H9 (cell line): Measurements from ENCODE around the gene LORICRIN. TPM values are rescaled to one million over a fixed set of nuclear protein-coding genes. Genes with fewer than 3 reads are reported as not detected.

Source experiments
- DNase-seq: peaks from one replicate; pipeline ENCODE4 v3.0.0-alpha.2; 2017
- H2AFZ ChIP-seq: one replicate; pipeline ENCODE4 v1.6.1; 2013; ENCODE audit warnings: mild to moderate bottlenecking, low read length, control low read depth, moderate library complexity
- H2AK5ac ChIP-seq: 2 replicates; pipeline ENCODE4 v1.6.1; 2013; ENCODE audit warnings: low read length, control low read depth, mixed read lengths; ENCODE audit not compliant: insufficient read length
- H2BK120ac ChIP-seq: one replicate; pipeline ENCODE4 v1.6.1; 2013; ENCODE audit warnings: low read depth, mild to moderate bottlenecking, low read length, control low read depth, inconsistent platforms; ENCODE audit not compliant: poor library complexity, severe bottlenecking
- H2BK12ac ChIP-seq: 2 replicates; pipeline ENCODE4 v1.6.1; 2013; ENCODE audit warnings: low read length, control low read depth, mixed read lengths, low read depth; ENCODE audit not compliant: insufficient read length
- H2BK15ac ChIP-seq: 2 replicates; pipeline ENCODE4 v1.6.1; 2013; ENCODE audit warnings: low read depth, low read length, control low read depth
- H2BK20ac ChIP-seq: one replicate; pipeline ENCODE4 v1.6.1; 2013; ENCODE audit warnings: low read depth, mild to moderate bottlenecking, low read length, control low read depth, inconsistent platforms; ENCODE audit not compliant: poor library complexity, severe bottlenecking
- H2BK5ac ChIP-seq: 2 replicates; pipeline ENCODE4 v1.6.1; 2013; ENCODE audit warnings: low read length, control low read depth, mixed read lengths; ENCODE audit not compliant: insufficient read length
- H3K14ac ChIP-seq: 2 replicates; pipeline ENCODE4 v1.6.1; 2013; ENCODE audit warnings: low read length, control low read depth; ENCODE audit not compliant: insufficient read depth
- H3K18ac ChIP-seq: 2 replicates; pipeline ENCODE4 v1.6.1; 2013; ENCODE audit warnings: low read depth, mild to moderate bottlenecking, mixed read lengths, low read length, control low read depth; ENCODE audit not compliant: insufficient read length
- H3K23ac ChIP-seq: 2 replicates; pipeline ENCODE4 v1.6.1; 2013; ENCODE audit warnings: low read length, control low read depth, mixed read lengths, low read depth; ENCODE audit not compliant: insufficient read length
- H3K23me2 ChIP-seq: 2 replicates; pipeline ENCODE4 v1.6.1; 2013; ENCODE audit warnings: low read depth, mild to moderate bottlenecking, mixed read lengths, low read length, control low read depth; ENCODE audit not compliant: insufficient read length, poor library complexity, severe bottlenecking
- H3K27ac ChIP-seq: 2 replicates; pipeline ENCODE4 v1.5.1; 2013; ENCODE audit warnings: low read length, control low read depth, mixed read lengths, low read depth; ENCODE audit not compliant: insufficient read length
- H3K27me3 ChIP-seq: 2 replicates; pipeline ENCODE4 v1.6.1; 2013; ENCODE audit warnings: low read length, control low read depth, inconsistent platforms; ENCODE audit not compliant: insufficient read depth
- H3K4ac ChIP-seq: 2 replicates; pipeline ENCODE4 v1.6.1; 2013; ENCODE audit warnings: low read depth, mild to moderate bottlenecking, control low read depth, inconsistent platforms, low read length, moderate library complexity
- H3K4me1 ChIP-seq: 2 replicates; pipeline ENCODE4 v1.6.1; 2013; ENCODE audit warnings: low read length, control low read depth, inconsistent platforms; ENCODE audit not compliant: insufficient read depth
- H3K4me2 ChIP-seq: 2 replicates; pipeline ENCODE4 v1.6.1; 2013; ENCODE audit warnings: low read length, control low read depth, mixed read lengths; ENCODE audit not compliant: insufficient read length, insufficient read depth
- H3K56ac ChIP-seq: 2 replicates; pipeline ENCODE4 v1.6.1; 2013; ENCODE audit warnings: low read depth, mild to moderate bottlenecking, mixed read lengths, low read length, control low read depth; ENCODE audit not compliant: insufficient read length
- H3K79me1 ChIP-seq: 2 replicates; pipeline ENCODE4 v1.6.1; 2013; ENCODE audit warnings: low read depth, mild to moderate bottlenecking, moderate library complexity, low read length, control low read depth, inconsistent platforms; ENCODE audit not compliant: insufficient read depth, poor library complexity, severe bottlenecking
- H3K79me2 ChIP-seq: 2 replicates; pipeline ENCODE4 v1.6.1; 2013; ENCODE audit warnings: low read length, control low read depth, inconsistent platforms; ENCODE audit not compliant: insufficient read depth
- H3K9ac ChIP-seq: 2 replicates; pipeline ENCODE4 v1.6.1; 2013; ENCODE audit warnings: low read length, control low read depth, mixed read lengths; ENCODE audit not compliant: insufficient read length; ENCODE audit errors: extremely low read depth
- H3K9me3 ChIP-seq: one replicate; pipeline ENCODE4 v1.6.1; 2013; ENCODE audit warnings: low read depth, low read length, inconsistent platforms; ENCODE audit not compliant: control insufficient read depth
- H3T11ph ChIP-seq: one replicate; pipeline ENCODE4 v1.6.1; 2013; ENCODE audit warnings: mild to moderate bottlenecking, low read length, control low read depth, inconsistent platforms
- H4K20me1 ChIP-seq: one replicate; pipeline ENCODE4 v1.6.1; 2013; ENCODE audit not compliant: control insufficient read depth, insufficient read length, insufficient read depth
- H4K5ac ChIP-seq: 2 replicates; pipeline ENCODE4 v1.6.1; 2013; ENCODE audit warnings: low read depth, mild to moderate bottlenecking, mixed read lengths, low read length, control low read depth; ENCODE audit not compliant: insufficient read length
- H4K8ac ChIP-seq: replicated peaks from 2 replicates; pipeline ENCODE4 v1.6.1; 2013; ENCODE audit warnings: low read length, control low read depth, mixed read lengths, low read depth; ENCODE audit not compliant: insufficient read length
- H4K91ac ChIP-seq: 2 replicates; pipeline ENCODE4 v1.6.1; 2013; ENCODE audit warnings: low read depth, mild to moderate bottlenecking, moderate library complexity, mixed read lengths, low read length, control low read depth; ENCODE audit not compliant: insufficient read length
- H3K27ac Mint-ChIP-seq, 3 experiments: 2 replicates in 2 of 3; 3 replicates in 1 of 3; pipeline ENCODE4 v1.8.0; 2020 to 2021; ENCODE audit warnings: mixed read lengths in 3 of 3, mild to moderate bottlenecking in 1 of 3, moderate library complexity in 1 of 3
- H3K27me3 Mint-ChIP-seq: 2 replicates; pipeline ENCODE4 v1.8.0; 2021; ENCODE audit warnings: low read depth, mild to moderate bottlenecking, moderate library complexity, mixed read lengths
- H3K36me3 Mint-ChIP-seq, 3 experiments: 2 replicates in 2 of 3; 3 replicates in 1 of 3; pipeline ENCODE4 v1.8.0; 2020 to 2021; ENCODE audit warnings: low read depth in 3 of 3, mixed read lengths in 3 of 3; ENCODE audit not compliant: insufficient read depth in 1 of 3
- H3K4me1 Mint-ChIP-seq, 2 experiments: 2 replicates each; pipeline ENCODE4 v1.8.0; 2020; ENCODE audit warnings: mixed read lengths in 2 of 2
- H3K4me3 Mint-ChIP-seq, 2 experiments: 2 replicates in 1 of 2; 3 replicates in 1 of 2; pipeline ENCODE4 v1.8.0; 2020 to 2021; ENCODE audit warnings: mild to moderate bottlenecking in 2 of 2, mixed read lengths in 2 of 2, moderate library complexity in 1 of 2
- H3K9me3 Mint-ChIP-seq, 2 experiments: 2 replicates in 1 of 2; 3 replicates in 1 of 2; pipeline ENCODE4 v1.8.0; 2020; ENCODE audit warnings: mild to moderate bottlenecking in 2 of 2, mixed read lengths in 2 of 2, moderate library complexity in 1 of 2
- WGBS: extraction: QIAGEN DNeasy Blood & Tissue Kit; methylation state at CpG from one replicate; pipeline ENCODE4 v1.1.7; 2013; ENCODE audit warnings: missing lambda C conversion rate, low lambda C conversion rate, mixed read lengths; ENCODE audit not compliant: insufficient read length; ENCODE audit errors: extremely low coverage; 5-methylcytosine and 5-hydroxymethylcytosine counted together
- total RNA-seq: library from RNA; stranded (reverse); gene quantifications from 2 replicates; pipeline ENCODE4 v1.2.1, GENCODE V29; 2021
- TF ChIP-seq, protein P1 (sequence below): fragments of 200-600 bp; sonication (generic); conservative IDR thresholded peaks from 3 replicates; pipeline ENCODE4 v1.8.0; 2021; ENCODE audit warnings: antibody characterized with exemption, mild to moderate bottlenecking

LORICRIN gene
- total RNA-seq, 1 experiment from 2014 or later: not detected

DNA sequence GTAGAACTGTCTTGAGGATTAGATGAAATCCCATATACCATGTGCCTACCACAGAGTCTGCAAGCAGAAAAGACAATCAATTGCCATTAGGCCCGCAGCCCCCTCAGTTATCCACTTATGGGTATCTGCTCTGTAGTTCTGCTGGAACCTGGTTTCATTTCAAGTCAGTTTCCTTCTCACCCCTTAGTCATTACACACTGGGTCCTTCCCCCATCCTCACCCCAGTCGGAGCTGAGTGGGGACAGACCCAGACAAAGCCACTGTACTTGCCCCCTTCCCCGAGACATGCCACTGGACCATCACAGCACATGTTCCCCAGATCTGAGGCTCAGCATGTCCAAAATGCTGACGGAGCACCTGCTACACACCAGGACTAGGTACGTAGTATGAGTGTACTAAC, 32.0 kb downstream of the LORICRIN start:
- Histone ChIP-seq H3K9ac (no peak overlapping the region), H3T11ph (no peak overlapping the region), H4K8ac (no peak overlapping the region), H3K9me3 (no peaks in the 10 kb centered on the region), H2BK12ac (no peak overlapping the region), H3K79me1 (no peaks in the 10 kb centered on the region), H3K4me1 (no peaks in the 10 kb centered on the region), H2AFZ (no peak overlapping the region), H3K4me2 (no peak overlapping the region), H3K18ac (no peak overlapping the region), H2BK20ac (no peak overlapping the region), H4K5ac (no peak overlapping the region), H3K27ac (no peak overlapping the region), H4K91ac (no peak overlapping the region), H2AK5ac (no peak overlapping the region), H4K20me1 (no peaks in the 10 kb centered on the region), H3K14ac (no peak overlapping the region), H3K79me2 (no peaks in the 10 kb centered on the region), H3K23me2 (peaks cover 3% of the 10 kb centered on the region), H2BK15ac (no peak overlapping the region), H3K4ac (no peak overlapping the region), H3K23ac (no peak overlapping the region), H3K56ac (no peak overlapping the region), H2BK120ac (no peak overlapping the region), H3K27me3 (no peaks in the 10 kb centered on the region; the same call in 1 of the 2 replicates), H2BK5ac (no peak overlapping the region)
- Mint-ChIP-seq H3K4me1 (peaks cover 0 to 6% of the 10 kb centered on the region in 2 experiments; a peak in 3 of 4 replicates), H3K27ac (no peak overlapping the region), H3K27me3 (peaks cover 7% of the 10 kb centered on the region), H3K36me3 (no peaks in the 10 kb centered on the region), H3K4me3 (no peak overlapping the region), H3K9me3 (peaks cover 0 to 10% of the 10 kb centered on the region in 2 experiments; a peak in 3 of 5 replicates)
- no CpG with 5 or more reads among the region's 5 CpGs for WGBS
- DNase-seq: no peak
- TF ChIP-seq, protein P1, sequence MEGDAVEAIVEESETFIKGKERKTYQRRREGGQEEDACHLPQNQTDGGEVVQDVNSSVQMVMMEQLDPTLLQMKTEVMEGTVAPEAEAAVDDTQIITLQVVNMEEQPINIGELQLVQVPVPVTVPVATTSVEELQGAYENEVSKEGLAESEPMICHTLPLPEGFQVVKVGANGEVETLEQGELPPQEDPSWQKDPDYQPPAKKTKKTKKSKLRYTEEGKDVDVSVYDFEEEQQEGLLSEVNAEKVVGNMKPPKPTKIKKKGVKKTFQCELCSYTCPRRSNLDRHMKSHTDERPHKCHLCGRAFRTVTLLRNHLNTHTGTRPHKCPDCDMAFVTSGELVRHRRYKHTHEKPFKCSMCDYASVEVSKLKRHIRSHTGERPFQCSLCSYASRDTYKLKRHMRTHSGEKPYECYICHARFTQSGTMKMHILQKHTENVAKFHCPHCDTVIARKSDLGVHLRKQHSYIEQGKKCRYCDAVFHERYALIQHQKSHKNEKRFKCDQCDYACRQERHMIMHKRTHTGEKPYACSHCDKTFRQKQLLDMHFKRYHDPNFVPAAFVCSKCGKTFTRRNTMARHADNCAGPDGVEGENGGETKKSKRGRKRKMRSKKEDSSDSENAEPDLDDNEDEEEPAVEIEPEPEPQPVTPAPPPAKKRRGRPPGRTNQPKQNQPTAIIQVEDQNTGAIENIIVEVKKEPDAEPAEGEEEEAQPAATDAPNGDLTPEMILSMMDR: no peak
